HepG2 (cell line): ENCODE results near the gene CHRNG. TPM values are rescaled to one million over a fixed set of nuclear protein-coding genes. Genes with fewer than 3 reads are reported as not detected.

Source experiments
- ATAC-seq: fragments of 200-7000 bp; cut with Tn5 transposase; 3 replicates; pipeline ENCODE4 v1.9.1; 2020; ENCODE audit warnings: mild to moderate bottlenecking, moderate library complexity
- BruUV-seq: library from RNA; stranded (reverse); fragments of 400-500 nt; replicated peaks from 2 replicates; lab custom pipeline; 2021; lab: Mats Ljungman, UMichigan
- CTCF ChIA-PET: fragments of 300-600 bp; formaldehyde crosslinking; extraction: SDS; loops from one replicate; lab custom pipeline; 2021; ENCODE audit warnings: low total read pairs, inconsistent platforms, low intra/inter-chr PET ratio; lab: Yijun Ruan, JAX
- POLR2A ChIA-PET: fragments of 350-600 bp; sonication (Branson Sonifier 250); formaldehyde crosslinking; loops from one replicate; lab custom pipeline; 2020; ENCODE audit warnings: antibody characterized with exemption, inconsistent platforms; lab: Yijun Ruan, JAX
- DNase-seq: peaks from one replicate; pipeline ENCODE4 v3.0.0-alpha.2; 2015; ENCODE audit warnings: low spot score
- FAIRE-seq: peaks from 3 replicates; lab custom pipeline; 2011; peaks lifted over from hg19 to GRCh38; lab: Jason Lieb, UNC
- H2AFZ ChIP-seq: one replicate; pipeline ENCODE4 v1.6.1; 2011; ENCODE audit warnings: low read length, inconsistent platforms
- H3K27ac ChIP-seq: fragments of 300-600 bp; 3 replicates; pipeline ENCODE4 v1.8.0; 2011; ENCODE audit warnings: mixed run types, mild to moderate bottlenecking, mixed read lengths, low read length, inconsistent platforms; ENCODE audit not compliant: insufficient read depth; ENCODE audit errors: extremely low read length
- H3K27me3 ChIP-seq, 2 experiments: fragments of 200-600 bp in 1 of 2; 2 replicates in 1 of 2; 3 replicates in 1 of 2; pipeline versions ENCODE4 v1.6.0 to v1.8.0; 2011; ENCODE audit warnings: low read length in 2 of 2, mild to moderate bottlenecking in 2 of 2, moderate library complexity in 2 of 2, inconsistent platforms in 1 of 2; ENCODE audit not compliant: insufficient read depth in 2 of 2, control insufficient read depth in 1 of 2
- H3K36me3 ChIP-seq, 2 experiments: fragments of 200-600 bp in 1 of 2; replicated peaks in 1 of 2; 2 replicates in 1 of 2; 3 replicates in 1 of 2; pipeline versions ENCODE4 v1.5.1 to v1.8.0; 2011; ENCODE audit warnings: low read length in 2 of 2, inconsistent platforms in 1 of 2; ENCODE audit not compliant: insufficient read depth in 2 of 2, control insufficient read depth in 1 of 2
- H3K4me1 ChIP-seq: 2 replicates; pipeline ENCODE4 v1.5.1; 2012; ENCODE audit warnings: low read length, inconsistent platforms; ENCODE audit not compliant: insufficient read depth
- H3K4me2 ChIP-seq: 2 replicates; pipeline ENCODE4 v1.6.0; 2011; ENCODE audit warnings: low read depth, low read length, inconsistent platforms
- H3K4me3 ChIP-seq, 3 experiments: fragments of 200-600 bp in 1 of 3; sonication (generic), shearing (Covaris generic) in 1 of 3; replicated peaks in 1 of 3; 2 replicates each; pipeline ENCODE4 v1.5.1; 2011 to 2016; ENCODE audit warnings: low read length in 3 of 3, inconsistent platforms in 2 of 3, low read depth in 2 of 3, mild to moderate bottlenecking in 2 of 3, control low read depth in 1 of 3, mixed read lengths in 1 of 3; ENCODE audit not compliant: insufficient read depth in 1 of 3
- H3K79me2 ChIP-seq: one replicate; pipeline ENCODE4 v1.6.1; 2011; ENCODE audit warnings: low read length, inconsistent platforms; ENCODE audit not compliant: insufficient read depth
- H3K9ac ChIP-seq: 2 replicates; pipeline ENCODE4 v1.6.0; 2011; ENCODE audit warnings: mild to moderate bottlenecking, low read depth, low read length, inconsistent platforms; ENCODE audit not compliant: insufficient read depth
- H3K9me3 ChIP-seq: 2 replicates; pipeline ENCODE4 v1.5.1; 2012; ENCODE audit warnings: mild to moderate bottlenecking, low read length
- H4K20me1 ChIP-seq: 2 replicates; pipeline ENCODE4 v1.6.0; 2011; ENCODE audit warnings: inconsistent platforms, mild to moderate bottlenecking, low read length, moderate library complexity; ENCODE audit not compliant: insufficient read depth
- CEBPB ChIP-seq: IDR thresholded peaks from 2 replicates; pipeline ENCODE4 v1.6.1; 2011; ENCODE audit warnings: low read depth, low read length, improper control_type of control experiment, borderline replicate concordance
- CEBPG ChIP-seq: IDR thresholded peaks from 2 replicates; pipeline ENCODE4 v1.6.1; 2016
- NFRKB ChIP-seq: fragments of 450-650 bp; IDR thresholded peaks from 2 replicates; pipeline ENCODE4 v1.6.1; 2017
- RAD21 ChIP-seq: fragments of 450-650 bp; formaldehyde crosslinking; IDR thresholded peaks from 2 replicates; pipeline ENCODE4 v1.5.0; 2020; ENCODE audit warnings: mild to moderate bottlenecking
- SMC3 ChIP-seq: IDR thresholded peaks from 2 replicates; pipeline ENCODE4 v1.6.1; 2011; ENCODE audit warnings: low read length, improper control_type of control experiment
- STAG1 ChIP-seq: sonication (generic); formaldehyde crosslinking; IDR thresholded peaks from 2 replicates; pipeline ENCODE4 v1.4.0; 2020; ENCODE audit warnings: missing genetic modification reagents
- ZNF253 ChIP-seq: sonication (generic); formaldehyde crosslinking; IDR thresholded peaks from 2 replicates; pipeline ENCODE4 v1.8.0; 2022; ENCODE audit warnings: mild to moderate bottlenecking, missing genetic modification reagents, borderline replicate concordance
- ZNF562 ChIP-seq: sonication (generic); formaldehyde crosslinking; IDR thresholded peaks from 2 replicates; pipeline ENCODE4 v1.8.0; 2022; ENCODE audit warnings: missing genetic modification reagents, borderline replicate concordance
- WGBS: methylation state at CpG from one replicate; pipeline ENCODE4 v1.1.6; 2017; ENCODE audit warnings: low lambda C conversion rate; 5-methylcytosine and 5-hydroxymethylcytosine counted together
- in situ Hi-C: cut with HindIII; loops from 2 replicates; pipeline ENCODE4 v1.10.0; 2017; ENCODE audit warnings: low pct_unique_long_range_greater_than_20kb; ENCODE audit not compliant: extremely low pct_ligation_motif_present
- intact Hi-C: fragments of 100-400 bp; cut with micrococcal nuclease; formaldehyde crosslinking; loops from one replicate; pipeline ENCODE4 v1.10.0; 2022; ENCODE audit not compliant: unreplicated experiment
- polyA plus RNA-seq, 8 experiments: library from polyadenylated mRNA; depleted of rRNA in 3 of 8; stranded (reverse) in 7 of 8; unstranded in 1 of 8; fragments of >200 nt; fragmentation: Illumina TruSeq in 4 of 8; extraction: Trizol in 4 of 8; gene quantifications; 2 replicates each; pipeline versions ENCODE4 v1.2.1 to v1.2.3, GENCODE V29; 2011 to 2016; ENCODE audit warnings: low read depth in 4 of 8, missing spikeins in 1 of 8, mixed read lengths in 1 of 8; ENCODE audit not compliant: insufficient read depth in 1 of 8
- total RNA-seq, 5 experiments: library from RNA; depleted of rRNA; stranded (reverse); fragments of >200 nt; fragmentation: Illumina TruSeq; extraction: Trizol; gene quantifications; 2 replicates each; pipeline ENCODE4 v1.2.3, GENCODE V29; 2016; ENCODE audit warnings: low read depth in 1 of 5
- TF ChIP-seq, protein P1 (sequence below): sonication (generic); formaldehyde crosslinking; IDR thresholded peaks from 2 replicates; pipeline ENCODE4 v1.5.0; 2020; ENCODE audit warnings: mild to moderate bottlenecking, missing genetic modification reagents, moderate library complexity
- TF ChIP-seq, protein P2 (sequence below): sonication (generic); formaldehyde crosslinking; IDR thresholded peaks from 2 replicates; pipeline ENCODE4 v1.5.1; 2020; ENCODE audit warnings: mild to moderate bottlenecking, moderate library complexity, missing genetic modification reagents

CHRNG gene
- total and polyA plus RNA-seq, 2 of the 13 experiments (the other 11 are each of a cell fraction or from before 2014, with no cell fraction given): not detected

DNA sequence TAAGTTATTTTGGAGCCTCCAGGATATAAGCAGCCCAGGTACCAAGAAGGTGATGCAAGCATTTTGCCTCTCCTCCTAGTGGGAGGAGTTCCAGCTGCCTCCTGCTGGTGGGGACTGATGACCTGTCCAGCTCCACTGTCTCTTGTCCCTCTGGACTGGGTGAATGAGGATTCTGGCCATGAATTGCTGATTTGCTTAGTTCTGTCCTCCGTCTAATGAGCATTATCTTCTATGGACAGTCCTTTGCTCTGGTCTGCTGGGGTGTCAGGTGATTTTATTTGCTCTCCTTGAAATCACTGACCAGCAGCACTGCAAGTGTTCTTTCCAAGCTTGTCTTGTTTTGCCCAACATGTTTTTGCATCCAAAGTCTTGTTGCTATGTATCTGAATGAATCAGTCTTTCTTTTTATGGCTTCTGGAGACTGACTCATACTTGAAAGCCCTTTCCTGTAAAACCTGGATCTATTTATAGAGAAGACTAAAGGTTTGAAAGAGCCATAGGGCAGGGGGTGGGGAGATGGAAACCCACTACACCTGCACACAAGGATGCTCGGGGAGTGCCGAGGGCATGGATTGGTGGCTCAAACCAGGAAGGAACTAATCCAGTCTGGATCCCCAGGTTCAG, 53.4 kb downstream of the CHRNG start:
- intact Hi-C loops: loop anchor here (1.0 kb wide), 1 partner anchor 56 kb away; no protein-coding TSS in a partner anchor
- Histone ChIP-seq H3K9me3 (no peaks in the 10 kb centered on the region), H2AFZ (no peak overlapping the region), H3K36me3 (no peaks in the 10 kb centered on the region), H3K4me2 (no peak overlapping the region), H3K4me1 (no peaks in the 10 kb centered on the region; the same call in 1 of the 2 replicates), H3K4me3 (no peak overlapping the region), H4K20me1 (no peaks in the 10 kb centered on the region), H3K27ac (no peak overlapping the region), H3K9ac (no peak overlapping the region), H3K27me3 (no peaks in the 10 kb centered on the region; a peak in 1 of 5 replicates), H3K79me2 (no peaks in the 10 kb centered on the region)
- in situ Hi-C loops: no loop called here
- no TSS peak for BruUV-seq
- WGBS: 14% methylated on average over 3 of the region's 3 CpGs
- FAIRE-seq (peak; percentile 78), ATAC-seq (peak; percentile 83), DNase-seq (peak; percentile 29)
- peak; percentile 45 for TF ChIP-seq STAG1 (CRISPR knock-in tag)
- no peak for TF ChIP-seq ZNF562 (CRISPR knock-in tag)
- TF ChIP-seq SMC3: peak; percentile 56
- peak; percentile 48; the same call in 1 of the 2 replicates for TF ChIP-seq CEBPB
- TF ChIP-seq RAD21 (CRISPR knock-in tag): 0 out of 2 replicates have a peak, but pooled peaks have one; percentile 25
- TF ChIP-seq, protein P1, sequence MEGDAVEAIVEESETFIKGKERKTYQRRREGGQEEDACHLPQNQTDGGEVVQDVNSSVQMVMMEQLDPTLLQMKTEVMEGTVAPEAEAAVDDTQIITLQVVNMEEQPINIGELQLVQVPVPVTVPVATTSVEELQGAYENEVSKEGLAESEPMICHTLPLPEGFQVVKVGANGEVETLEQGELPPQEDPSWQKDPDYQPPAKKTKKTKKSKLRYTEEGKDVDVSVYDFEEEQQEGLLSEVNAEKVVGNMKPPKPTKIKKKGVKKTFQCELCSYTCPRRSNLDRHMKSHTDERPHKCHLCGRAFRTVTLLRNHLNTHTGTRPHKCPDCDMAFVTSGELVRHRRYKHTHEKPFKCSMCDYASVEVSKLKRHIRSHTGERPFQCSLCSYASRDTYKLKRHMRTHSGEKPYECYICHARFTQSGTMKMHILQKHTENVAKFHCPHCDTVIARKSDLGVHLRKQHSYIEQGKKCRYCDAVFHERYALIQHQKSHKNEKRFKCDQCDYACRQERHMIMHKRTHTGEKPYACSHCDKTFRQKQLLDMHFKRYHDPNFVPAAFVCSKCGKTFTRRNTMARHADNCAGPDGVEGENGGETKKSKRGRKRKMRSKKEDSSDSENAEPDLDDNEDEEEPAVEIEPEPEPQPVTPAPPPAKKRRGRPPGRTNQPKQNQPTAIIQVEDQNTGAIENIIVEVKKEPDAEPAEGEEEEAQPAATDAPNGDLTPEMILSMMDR: peak; percentile 63
- no peak for TF ChIP-seq ZNF253 (CRISPR knock-in tag)
- peak; percentile 73 for TF ChIP-seq CEBPG
- TF ChIP-seq, protein P2, sequence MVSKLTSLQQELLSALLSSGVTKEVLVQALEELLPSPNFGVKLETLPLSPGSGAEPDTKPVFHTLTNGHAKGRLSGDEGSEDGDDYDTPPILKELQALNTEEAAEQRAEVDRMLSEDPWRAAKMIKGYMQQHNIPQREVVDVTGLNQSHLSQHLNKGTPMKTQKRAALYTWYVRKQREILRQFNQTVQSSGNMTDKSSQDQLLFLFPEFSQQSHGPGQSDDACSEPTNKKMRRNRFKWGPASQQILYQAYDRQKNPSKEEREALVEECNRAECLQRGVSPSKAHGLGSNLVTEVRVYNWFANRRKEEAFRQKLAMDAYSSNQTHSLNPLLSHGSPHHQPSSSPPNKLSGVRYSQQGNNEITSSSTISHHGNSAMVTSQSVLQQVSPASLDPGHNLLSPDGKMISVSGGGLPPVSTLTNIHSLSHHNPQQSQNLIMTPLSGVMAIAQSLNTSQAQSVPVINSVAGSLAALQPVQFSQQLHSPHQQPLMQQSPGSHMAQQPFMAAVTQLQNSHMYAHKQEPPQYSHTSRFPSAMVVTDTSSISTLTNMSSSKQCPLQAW (CRISPR knock-in tag): 0 out of 2 replicates have a peak, but pooled peaks have one; percentile 33
- TF ChIP-seq NFRKB: no peak
- CTCF ChIA-PET: no interaction called here
- POLR2A ChIA-PET: no interaction called here
